Measurements from ENCODE around the gene OR52K1. TPM values are rescaled to one million over a fixed set of nuclear protein-coding genes. Genes with fewer than 3 reads are reported as not detected.
A peak's percentile ranks its signal among the peaks of the same experiment; 100 is the strongest.
"Not testable (repeated sequence)": the region's sequence is repeated elsewhere in the genome, so short reads cannot be mapped to it uniquely, and the experiment has no call there.

OR52K1 gene
- polyA plus RNA-seq, 3 donors = 0.10 to 0.18 (median 0.11) TPM

- DNase-seq (ENCODE audit: extremely low read depth in 1 of 11, low read depth in 9 of 11, low spot score in 4 of 11) = no peak
Observed at GRCh38 chr11:4480577-4481239, 1.7 kb upstream of the OR52K1 start.

GRCh38 chr11:4481240-4481582 lies 1.2 kb upstream of the OR52K1 start:
- no peak for DNase-seq (ENCODE audit: extremely low read depth in 1 of 11, low read depth in 9 of 11, low spot score in 4 of 11)

DNA sequence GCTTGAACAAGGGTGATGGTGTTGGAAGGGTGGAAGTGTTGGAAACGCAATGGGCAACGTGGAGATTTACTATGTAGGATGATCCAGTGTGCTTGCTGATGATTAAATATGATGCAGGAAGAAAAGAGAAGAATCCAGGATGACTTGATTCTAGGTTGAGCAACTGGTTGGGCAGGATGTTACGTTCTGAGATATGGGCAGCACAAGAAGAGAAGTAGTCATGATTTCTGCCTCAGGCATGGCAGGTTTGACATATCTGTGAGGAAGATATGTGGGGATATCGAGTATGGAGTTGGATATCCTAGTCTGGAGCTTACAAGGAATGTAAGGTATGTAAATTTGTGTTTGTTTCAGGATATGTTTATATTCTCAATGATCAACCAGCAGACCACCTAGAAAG lies 1.9 kb downstream of the OR52K1 start:
- no peak for DNase-seq (ENCODE audit: extremely low read depth in 1 of 11, low read depth in 9 of 11, low spot score in 4 of 11)

GRCh38 chr11:4491405-4491804 lies 9.0 kb downstream of the OR52K1 start:
- not testable (repeated sequence) for DNase-seq (ENCODE audit: extremely low read depth in 1 of 11, low read depth in 9 of 11, low spot score in 4 of 11)

- no peak for DNase-seq (ENCODE audit: extremely low read depth in 1 of 11, low read depth in 9 of 11, low spot score in 4 of 11)
Observed at GRCh38 chr11:4491878-4492606, 9.6 kb downstream of the OR52K1 start.

DNA sequence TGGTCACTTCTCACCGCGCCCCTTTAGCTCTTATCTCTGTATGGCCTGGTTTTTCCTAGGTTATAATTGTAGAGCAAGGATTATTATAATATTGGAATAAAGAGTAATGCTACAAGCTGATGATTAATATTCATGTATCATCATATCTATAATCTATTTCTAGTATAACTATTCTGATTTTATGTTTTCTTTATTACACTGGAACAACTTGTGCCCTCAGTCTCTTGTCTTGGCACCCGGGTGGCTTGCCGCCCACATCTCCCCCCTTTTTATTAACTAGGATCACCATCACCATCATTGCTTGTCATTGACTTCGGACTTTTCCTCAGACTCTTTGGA lies 11.0 kb downstream of the OR52K1 start:
- DNase-seq (ENCODE audit: extremely low read depth in 1 of 11, low read depth in 9 of 11, low spot score in 4 of 11) = no peak

DNA sequence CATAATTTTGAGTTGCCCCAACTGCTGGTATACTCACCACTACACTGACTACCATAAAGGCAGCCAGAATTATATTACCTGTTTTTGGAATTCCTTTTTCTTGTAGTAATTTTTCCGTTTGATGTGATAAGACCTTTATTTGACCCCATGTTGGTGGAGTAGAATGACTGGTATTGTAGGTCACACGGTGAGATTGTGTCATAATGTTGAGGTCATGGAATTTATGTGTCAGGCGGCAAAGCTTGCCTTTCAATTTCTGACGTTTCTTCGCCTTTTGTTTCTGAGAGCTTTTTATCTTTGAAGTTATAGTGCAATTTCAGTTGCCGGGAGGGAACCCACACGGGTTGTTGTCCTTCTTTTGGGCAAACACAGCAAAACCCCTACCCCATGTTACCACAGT lies 13.0 kb downstream of the OR52K1 start:
- DNase-seq (ENCODE audit: extremely low read depth in 1 of 11, low read depth in 9 of 11, low spot score in 4 of 11) = no peak

- no peak for DNase-seq (ENCODE audit: extremely low read depth in 1 of 11, low read depth in 9 of 11, low spot score in 4 of 11)
Observed at GRCh38 chr11:4495986-4496385, 13.5 kb downstream of the OR52K1 start.

- DNase-seq (ENCODE audit: extremely low read depth in 1 of 11, low read depth in 9 of 11, low spot score in 4 of 11) = no peak
Observed at GRCh38 chr11:4496557-4497248, 14.3 kb downstream of the OR52K1 start.

DNA sequence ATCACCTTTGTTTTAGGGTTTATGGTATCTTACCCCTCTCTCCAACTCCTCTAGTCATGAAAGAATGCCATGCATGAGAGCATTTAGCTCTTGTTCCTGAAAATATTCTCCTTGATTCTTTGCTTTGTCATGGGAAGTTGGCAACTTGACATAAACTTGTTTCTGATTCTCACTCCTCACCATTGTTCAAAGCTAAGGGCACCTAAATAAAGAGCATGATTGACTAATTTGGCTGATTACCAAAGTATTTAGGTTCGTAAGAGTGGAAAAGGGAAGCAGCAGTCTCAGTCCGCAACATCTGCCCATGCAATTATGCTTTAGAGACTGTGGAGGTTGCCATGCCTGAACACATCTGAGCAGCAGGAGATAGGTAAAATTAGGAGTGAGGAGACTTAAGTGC lies 26.4 kb downstream of the OR52K1 start:
- DNase-seq (ENCODE audit: extremely low read depth in 1 of 11, low read depth in 9 of 11, low spot score in 4 of 11) = no peak

- DNase-seq (ENCODE audit: extremely low read depth in 1 of 11, low read depth in 9 of 11, low spot score in 4 of 11) = peak in 1 of 11 donors; percentile 3
Observed at GRCh38 chr11:4511282-4512245, 29.1 kb downstream of the OR52K1 start.

DNA sequence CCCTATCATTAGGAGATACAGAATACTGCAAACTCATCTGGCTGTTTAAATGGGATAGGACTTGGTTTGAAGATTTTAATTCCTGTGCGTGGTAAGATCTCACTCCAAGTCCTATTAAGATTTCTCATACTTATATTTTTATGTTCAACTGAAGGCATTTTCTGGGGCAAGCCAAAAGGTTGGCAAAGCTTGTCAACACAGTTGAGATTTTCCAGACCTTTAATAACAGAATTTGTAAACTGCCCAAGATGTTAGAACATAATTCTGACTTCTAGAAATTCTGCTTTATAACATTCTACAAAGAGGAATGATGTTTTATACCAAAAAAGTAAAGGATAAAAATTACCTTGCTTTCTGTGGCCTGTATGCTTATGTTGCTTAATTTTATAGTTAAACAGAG lies 31.8 kb downstream of the OR52K1 start:
- DNase-seq (ENCODE audit: extremely low read depth in 1 of 11, low read depth in 9 of 11, low spot score in 4 of 11) = no peak

- no peak for DNase-seq (ENCODE audit: extremely low read depth in 1 of 11, low read depth in 9 of 11, low spot score in 4 of 11)
Observed at GRCh38 chr11:4522339-4522738, 39.9 kb downstream of the OR52K1 start.

DNA sequence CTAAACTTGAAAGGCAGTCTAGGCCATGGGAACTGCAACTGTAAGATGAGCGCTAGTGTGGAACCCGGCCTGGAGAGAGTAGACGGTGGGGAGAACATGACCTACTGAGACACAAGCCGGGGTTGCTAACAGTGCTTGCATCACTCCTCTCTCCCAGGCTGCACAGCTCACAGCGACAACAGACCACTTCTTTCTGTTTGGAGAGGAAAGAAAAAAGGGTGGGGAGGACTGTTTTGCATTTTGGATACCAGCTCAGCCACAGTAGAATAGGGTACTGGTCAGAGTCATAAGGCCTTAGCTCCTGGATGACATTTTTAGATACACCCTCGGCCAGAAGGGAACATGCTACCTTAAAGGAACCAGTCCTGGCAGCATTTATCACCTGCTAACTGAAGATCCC lies 40.3 kb downstream of the OR52K1 start:
- DNase-seq (ENCODE audit: extremely low read depth in 1 of 11, low read depth in 9 of 11, low spot score in 4 of 11) = no peak

DNA sequence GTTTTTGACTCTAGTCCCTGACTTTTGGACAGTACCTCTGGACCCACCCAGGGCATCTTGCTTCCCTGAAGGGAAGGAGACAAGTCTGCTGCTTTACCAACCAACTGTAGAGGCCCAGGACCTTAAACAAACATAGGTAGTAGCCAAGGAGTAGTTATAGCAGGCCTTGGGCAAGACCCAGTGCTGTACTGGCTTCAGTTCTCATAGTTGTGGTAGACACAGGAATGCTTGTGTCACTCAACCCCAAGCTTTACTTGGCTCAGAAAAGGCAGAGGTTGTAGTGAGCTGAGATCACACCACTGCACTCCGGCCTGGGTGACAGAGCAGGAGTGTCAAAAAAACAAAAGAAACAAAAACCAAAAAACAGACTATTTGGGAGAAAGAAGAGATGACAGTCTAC lies 41.2 kb downstream of the OR52K1 start:
- no peak for DNase-seq (ENCODE audit: extremely low read depth in 1 of 11, low read depth in 9 of 11, low spot score in 4 of 11)

GRCh38 chr11:4527926-4528325 lies 45.5 kb downstream of the OR52K1 start:
- DNase-seq (ENCODE audit: extremely low read depth in 1 of 11, low read depth in 9 of 11, low spot score in 4 of 11) = no peak

DNA sequence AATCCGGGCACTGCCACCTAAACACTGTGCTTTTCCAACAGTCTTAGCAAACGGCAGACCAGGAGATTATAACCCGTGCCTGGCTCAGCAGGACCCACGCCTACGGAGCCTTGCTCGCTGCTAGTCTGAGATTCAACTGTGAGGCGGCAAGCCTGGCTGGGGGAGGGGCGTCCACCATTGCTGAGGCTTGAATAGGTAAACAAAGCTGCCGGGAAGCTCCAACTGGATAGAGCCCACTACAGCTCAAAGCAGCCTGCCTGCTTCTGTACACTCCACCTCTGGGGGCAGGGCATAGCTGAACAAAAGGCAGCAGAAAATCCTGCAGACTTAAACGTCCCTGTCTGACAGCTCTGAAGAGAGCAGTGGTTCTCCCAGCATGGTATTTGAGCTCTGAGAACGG lies 49.2 kb downstream of the OR52K1 start:
- not testable (repeated sequence) for DNase-seq (ENCODE audit: extremely low read depth in 1 of 11, low read depth in 9 of 11, low spot score in 4 of 11)

DNA sequence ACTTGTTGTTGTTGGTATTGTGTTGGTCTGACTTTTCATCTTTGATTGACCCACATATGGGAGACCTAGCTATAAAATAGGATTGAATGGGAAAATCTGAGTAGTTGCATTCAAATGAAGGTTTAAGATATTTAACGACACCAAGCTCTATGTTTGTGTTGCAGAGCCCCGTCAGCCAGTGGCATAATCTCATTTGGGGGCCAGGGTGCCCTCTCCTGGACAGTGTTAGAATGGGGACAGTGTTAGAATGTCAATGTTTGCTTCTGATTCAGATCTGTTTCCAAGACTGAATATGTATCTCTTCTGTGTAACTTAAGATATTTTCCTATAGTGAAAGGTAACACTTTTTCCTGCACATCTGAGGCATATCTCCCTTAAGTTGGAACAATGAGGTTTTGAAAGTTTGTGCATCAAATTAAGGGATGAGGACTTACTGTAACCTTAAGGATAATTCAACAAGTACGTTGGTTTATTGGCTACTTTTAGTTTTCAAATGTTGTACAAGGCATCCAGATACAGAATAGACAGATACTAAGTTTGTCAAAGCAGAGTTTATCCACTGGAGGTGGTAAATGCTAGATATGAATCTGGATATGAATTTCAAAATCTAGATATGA lies 57.3 kb downstream of the OR52K1 start:
- peak in 6 of 11 donors; percentile 3 to 18 (median 12) for DNase-seq (ENCODE audit: extremely low read depth in 1 of 11, low read depth in 9 of 11, low spot score in 4 of 11)

DNA sequence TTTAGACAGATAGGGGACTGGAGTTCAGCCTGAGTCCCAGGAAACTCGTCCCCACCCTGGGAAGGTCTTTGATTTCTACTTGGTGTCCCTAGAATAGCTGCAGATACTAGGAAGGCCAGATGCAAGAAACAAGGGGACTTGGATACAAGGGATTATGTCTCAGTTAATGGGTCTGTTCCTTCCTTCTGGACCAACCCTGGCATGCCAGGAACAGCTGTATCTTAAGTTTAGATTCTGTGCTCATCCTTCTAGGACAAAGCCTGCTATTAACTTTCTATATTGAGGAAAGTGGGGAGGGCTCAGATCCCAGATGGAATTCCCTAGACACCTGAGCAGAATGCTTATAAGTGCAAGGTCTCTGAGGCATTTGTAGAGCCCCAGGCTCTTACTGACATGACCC lies 58.6 kb downstream of the OR52K1 start:
- DNase-seq (ENCODE audit: extremely low read depth in 1 of 11, low read depth in 9 of 11, low spot score in 4 of 11) = no peak

Measured in renal cortex interstitium (tissue), 11 donors.